K562 (cell line): Measurements from ENCODE around the gene DSCAM. TPM values are rescaled to one million over a fixed set of nuclear protein-coding genes. Genes with fewer than 3 reads are reported as not detected.

Experiments used
- ATAC-seq: fragments of 200-7000 bp; cut with Tn5 transposase; 3 replicates; pipeline ENCODE4 v1.9.1; 2020; ENCODE audit warnings: moderate library complexity
- BruUV-seq: library from RNA; stranded (reverse); fragments of 400-500 nt; replicated peaks from 2 replicates; lab custom pipeline; 2021; lab: Mats Ljungman, UMichigan
- CTCF ChIA-PET: fragments of 300-600 bp; formaldehyde crosslinking; extraction: SDS; loops from one replicate; lab custom pipeline; 2021; ENCODE audit warnings: low intra/inter-chr PET ratio; lab: Yijun Ruan, JAX
- POLR2A ChIA-PET: fragments of 300-600, 350-650 bp; sonication (Branson Sonifier 250); formaldehyde crosslinking; extraction: SDS; loops from one replicate; lab custom pipeline; 2021; ENCODE audit warnings: antibody characterized with exemption, inconsistent platforms; lab: Yijun Ruan, JAX
- DNase-seq, 4 experiments: peaks; one replicate each; pipeline versions ENCODE4 v3.0.0 to v3.0.0-alpha.2; 2011 to 2018; ENCODE audit warnings: low spot score in 3 of 4, mixed read lengths in 3 of 4; ENCODE audit errors: extremely low read depth in 1 of 4
- FAIRE-seq: peaks from 2 replicates; lab custom pipeline; 2011; peaks lifted over from hg19 to GRCh38; lab: Jason Lieb, UNC
- H2AFZ ChIP-seq: 2 replicates; pipeline ENCODE4 v1.6.0; 2011; ENCODE audit warnings: low read depth, low read length, control low read depth, inconsistent platforms
- H3K27ac ChIP-seq: fragments of 200-600 bp; 3 replicates; pipeline ENCODE4 v1.8.0; 2011; ENCODE audit warnings: low read depth, mild to moderate bottlenecking, control low read depth, inconsistent platforms, low read length, moderate library complexity, mixed read lengths; ENCODE audit errors: extremely low read depth
- H3K27me3 ChIP-seq, 2 experiments: fragments of 300-600 bp in 1 of 2; 2 replicates in 1 of 2; 3 replicates in 1 of 2; pipeline versions ENCODE4 v1.6.0 to v1.8.0; 2011; ENCODE audit warnings: inconsistent platforms in 2 of 2, low read length in 2 of 2, mild to moderate bottlenecking in 1 of 2, mixed read lengths in 1 of 2, moderate library complexity in 1 of 2; ENCODE audit not compliant: control insufficient read depth in 2 of 2, insufficient read depth in 2 of 2
- H3K36me3 ChIP-seq: fragments of 300-600 bp; 3 replicates; pipeline ENCODE4 v1.8.0; 2011; ENCODE audit warnings: mild to moderate bottlenecking, low read length, inconsistent platforms; ENCODE audit not compliant: control insufficient read depth, insufficient read depth
- H3K4me1 ChIP-seq, 2 experiments: fragments of 200-600 bp in 1 of 2; replicated peaks in 1 of 2; 2 replicates in 1 of 2; 3 replicates in 1 of 2; pipeline versions ENCODE4 v1.5.1 to v1.8.0; 2011; ENCODE audit warnings: inconsistent platforms in 2 of 2, low read length in 2 of 2, mild to moderate bottlenecking in 1 of 2, mixed read lengths in 1 of 2, moderate library complexity in 1 of 2; ENCODE audit not compliant: control insufficient read depth in 2 of 2, insufficient read depth in 2 of 2
- H3K4me2 ChIP-seq: 2 replicates; pipeline ENCODE4 v1.6.1; 2011; ENCODE audit warnings: low read length, control low read depth, inconsistent platforms, mixed read lengths; ENCODE audit not compliant: insufficient read depth
- H3K4me3 ChIP-seq: fragments of 200-600 bp; sonication (generic), shearing (Covaris generic); 2 replicates; pipeline ENCODE4 v1.5.1; 2016; ENCODE audit warnings: control low read depth, inconsistent platforms
- H3K79me2 ChIP-seq: fragments of 200-600 bp; 3 replicates; pipeline ENCODE4 v1.8.0; 2011; ENCODE audit warnings: low read length, inconsistent platforms; ENCODE audit not compliant: control insufficient read depth, insufficient read depth
- H3K9ac ChIP-seq, 2 experiments: 2 replicates each; pipeline versions ENCODE4 v1.6.0 to v1.6.1; 2011; ENCODE audit warnings: low read depth in 2 of 2, low read length in 2 of 2, control low read depth in 1 of 2, inconsistent platforms in 1 of 2, mild to moderate bottlenecking in 1 of 2, mixed read lengths in 1 of 2; ENCODE audit not compliant: insufficient read depth in 1 of 2
- H3K9me1 ChIP-seq: one replicate; pipeline ENCODE4 v1.6.0; 2011; ENCODE audit warnings: inconsistent platforms, mild to moderate bottlenecking, low read length, moderate library complexity; ENCODE audit not compliant: control insufficient read depth, insufficient read depth
- H3K9me3 ChIP-seq: replicated peaks from 2 replicates; pipeline ENCODE4 v1.5.1; 2011; ENCODE audit warnings: low read depth, low read length, inconsistent platforms; ENCODE audit not compliant: control insufficient read depth, insufficient read depth
- H4K20me1 ChIP-seq: replicated peaks from 2 replicates; pipeline ENCODE4 v1.6.1; 2011; ENCODE audit warnings: low read length, inconsistent platforms, mixed read lengths; ENCODE audit not compliant: control insufficient read depth, insufficient read depth
- CREB1 ChIP-seq, 2 experiments: sonication (generic) in 1 of 2; formaldehyde crosslinking in 1 of 2; IDR thresholded peaks; 2 replicates each; pipeline versions ENCODE4 v1.6.1 to v1.8.0; 2012 to 2022; ENCODE audit warnings: inconsistent platforms in 1 of 2, mild to moderate bottlenecking in 1 of 2, missing genetic modification reagents in 1 of 2, moderate library complexity in 1 of 2
- ID3 ChIP-seq, 2 experiments: fragments of 250-450 bp in 1 of 2; fragments of 450-650 bp in 1 of 2; sonication (Bioruptor Pico) in 1 of 2; IDR thresholded peaks; 2 replicates each; pipeline versions ENCODE4 v1.6.1 to v1.8.0; 2016 to 2021; ENCODE audit warnings: mild to moderate bottlenecking in 2 of 2, moderate library complexity in 2 of 2, missing compliant biosample characterization in 1 of 2, missing genetic modification characterization in 1 of 2
- NFRKB ChIP-seq: fragments of 450-650 bp; IDR thresholded peaks from 2 replicates; pipeline ENCODE4 v1.6.1; 2016; ENCODE audit warnings: low read depth
- RREB1 ChIP-seq: fragments of 250-450 bp; sonication (Bioruptor Pico); IDR thresholded peaks from 2 replicates; pipeline ENCODE4 v1.4.0; 2020
- TAF9B ChIP-seq: fragments of 450-650 bp; IDR thresholded peaks from 2 replicates; pipeline ENCODE4 v1.6.1; 2018; ENCODE audit warnings: mild to moderate bottlenecking; ENCODE audit not compliant: partially characterized antibody
- ZNF23 ChIP-seq: fragments of 250-450 bp; sonication (Bioruptor Pico); IDR thresholded peaks from 2 replicates; pipeline ENCODE4 v1.4.0; 2020; ENCODE audit warnings: mild to moderate bottlenecking
- WGBS: fragments of 100-300 bp; shearing (Covaris generic); methylation state at CpG from one replicate; pipeline ENCODE4 v1.1.6; 2016; ENCODE audit warnings: low coverage, mixed read lengths; ENCODE audit not compliant: insufficient coverage; ENCODE audit errors: missing lambda C conversion rate; 5-methylcytosine and 5-hydroxymethylcytosine counted together
- in situ Hi-C: fragments of 300-500 bp; cut with MboI; formaldehyde crosslinking; loops from 4 replicates; pipeline ENCODE4 v1.15.0; 2018; ENCODE audit warnings: inconsistent platforms, mixed read lengths
- intact Hi-C: fragments of 100-400 bp; cut with micrococcal nuclease; formaldehyde crosslinking; loops from 2 replicates; pipeline ENCODE4 v1.14.2; 2022
- polyA plus RNA-seq, 8 experiments: library from polyadenylated mRNA; depleted of rRNA in 4 of 8; stranded (reverse) in 5 of 8; unstranded in 3 of 8; fragments of >200 nt; fragmentation: Nextera tagmentation in 2 of 8; fragmentation: Illumina TruSeq in 1 of 8; extraction: Ambion mirVana in 2 of 8; extraction: Trizol in 1 of 8; gene quantifications; 2 replicates each; pipeline versions ENCODE4 v1.2.1 to v1.2.3, GENCODE V29; 2011 to 2014; ENCODE audit warnings: inconsistent platforms in 1 of 8, missing spikeins in 1 of 8
- total RNA-seq, 7 experiments: library from RNA; depleted of rRNA in 6 of 7; stranded (reverse); fragments of >200 nt in 6 of 7; fragmentation: Illumina TruSeq in 2 of 7; extraction: Trizol in 2 of 7; gene quantifications; 2 replicates each; pipeline versions ENCODE4 v1.2.1 to v1.2.3, GENCODE V29; 2011 to 2021; ENCODE audit warnings: low replicate concordance in 1 of 7
- TF ChIP-seq, protein P1 (sequence below): IDR thresholded peaks from 2 replicates; pipeline ENCODE4 v1.6.1; 2014; ENCODE audit warnings: antibody characterized with exemption

DSCAM gene
- total and polyA plus RNA-seq, 9 of the 15 experiments (the other 6 are each of a cell fraction or from before 2014, with no cell fraction given): not detected

DNA sequence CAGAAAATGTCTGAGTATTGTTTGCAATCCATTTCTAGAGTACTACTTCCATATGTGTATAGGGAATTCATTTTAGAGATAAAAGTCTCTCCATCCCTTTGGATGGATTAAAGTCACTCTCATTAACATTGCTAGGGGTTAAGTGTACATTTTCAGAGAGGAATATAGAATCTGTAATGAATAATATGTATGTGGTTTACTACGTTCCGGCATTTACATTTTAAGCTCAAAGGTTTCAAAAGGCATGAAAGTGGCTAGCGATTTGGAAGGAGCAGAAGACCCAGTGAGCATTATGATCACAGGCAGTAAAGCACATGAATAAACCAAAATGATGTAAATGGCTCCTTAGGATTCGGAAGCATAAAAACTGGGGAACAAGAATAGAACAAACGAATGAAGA, 123.0 kb downstream of the DSCAM start:
- no peaks in the 10 kb centered on the region for H3K9me1 ChIP-seq
- DNase-seq (no peak), FAIRE-seq (no peak), ATAC-seq (no peak)
- H3K36me3 ChIP-seq: no peaks in the 10 kb centered on the region
- no peaks in the 10 kb centered on the region for H4K20me1 ChIP-seq
- no peaks in the 10 kb centered on the region for H3K27me3 ChIP-seq
- no peak overlapping the region for H2AFZ ChIP-seq
- H3K4me2 ChIP-seq: no peak overlapping the region
- no peak overlapping the region for H3K27ac ChIP-seq
- intact Hi-C loops: no loop called here
- no peaks in the 10 kb centered on the region for H3K4me1 ChIP-seq
- H3K4me3 ChIP-seq: no peak overlapping the region
- no peak overlapping the region for H3K9ac ChIP-seq
- no TSS peak for BruUV-seq
- in situ Hi-C loops: no loop called here
- ChIA-PET CTCF (no interaction called here), POLR2A (no interaction called here)
- H3K79me2 ChIP-seq: no peaks in the 10 kb centered on the region
- no peaks in the 10 kb centered on the region for H3K9me3 ChIP-seq
- 1% methylated on average over 5 of the region's 5 CpGs for WGBS
- TF ChIP-seq CREB1 (IDR thresholded peaks at IDR 0.05): no peak
- no peak for TF ChIP-seq CREB1 (CRISPR knock-in tag; IDR thresholded peaks at IDR 0.05)
- TF ChIP-seq RREB1 (CRISPR knock-in tag): no peak
- no peak for TF ChIP-seq ZNF23
- TF ChIP-seq, protein P1, sequence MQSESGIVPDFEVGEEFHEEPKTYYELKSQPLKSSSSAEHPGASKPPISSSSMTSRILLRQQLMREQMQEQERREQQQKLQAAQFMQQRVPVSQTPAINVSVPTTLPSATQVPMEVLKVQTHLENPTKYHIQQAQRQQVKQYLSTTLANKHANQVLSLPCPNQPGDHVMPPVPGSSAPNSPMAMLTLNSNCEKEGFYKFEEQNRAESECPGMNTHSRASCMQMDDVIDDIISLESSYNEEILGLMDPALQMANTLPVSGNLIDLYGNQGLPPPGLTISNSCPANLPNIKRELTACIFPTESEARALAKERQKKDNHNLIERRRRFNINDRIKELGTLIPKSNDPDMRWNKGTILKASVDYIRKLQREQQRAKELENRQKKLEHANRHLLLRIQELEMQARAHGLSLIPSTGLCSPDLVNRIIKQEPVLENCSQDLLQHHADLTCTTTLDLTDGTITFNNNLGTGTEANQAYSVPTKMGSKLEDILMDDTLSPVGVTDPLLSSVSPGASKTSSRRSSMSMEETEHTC: no peak
- no peak for TF ChIP-seq TAF9B
- TF ChIP-seq ID3 (CRISPR knock-in tag; IDR thresholded peaks at IDR 0.05): no peak
- TF ChIP-seq ID3 (tag; IDR thresholded peaks at IDR 0.05): no peak
- TF ChIP-seq NFRKB: no peak
